ENCODE data around the gene ZNF436.

DNA sequence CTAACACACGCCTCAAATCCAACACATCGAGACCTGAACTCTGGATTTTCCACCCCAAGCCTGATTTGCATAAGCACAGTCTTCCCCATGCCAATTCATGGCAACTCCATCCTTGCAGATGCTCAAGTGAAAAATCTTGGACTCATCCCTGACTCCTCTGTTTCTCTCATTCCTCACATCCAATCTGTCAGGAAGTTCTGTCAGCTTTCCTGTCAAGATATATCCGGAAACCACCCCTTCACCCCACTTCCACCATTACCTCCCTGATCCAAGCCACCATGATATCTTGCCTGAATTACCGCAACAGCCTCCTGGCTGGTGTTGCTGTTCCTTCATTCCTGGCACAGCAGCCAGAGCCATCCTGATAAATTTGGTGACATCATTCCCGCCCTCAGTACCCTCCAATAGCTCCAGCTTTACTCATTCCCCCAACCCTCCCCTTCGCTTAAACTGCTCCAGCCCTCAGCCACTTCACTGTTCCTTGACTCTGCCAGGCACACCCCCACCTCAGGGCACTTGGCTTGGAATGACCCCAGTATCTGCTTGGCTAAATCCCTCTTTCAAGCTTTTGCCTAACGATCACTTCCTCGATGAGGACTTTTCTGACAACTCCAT is 37.5 kb upstream of the ZNF436 start:
- TF ChIP-seq, protein P1, sequence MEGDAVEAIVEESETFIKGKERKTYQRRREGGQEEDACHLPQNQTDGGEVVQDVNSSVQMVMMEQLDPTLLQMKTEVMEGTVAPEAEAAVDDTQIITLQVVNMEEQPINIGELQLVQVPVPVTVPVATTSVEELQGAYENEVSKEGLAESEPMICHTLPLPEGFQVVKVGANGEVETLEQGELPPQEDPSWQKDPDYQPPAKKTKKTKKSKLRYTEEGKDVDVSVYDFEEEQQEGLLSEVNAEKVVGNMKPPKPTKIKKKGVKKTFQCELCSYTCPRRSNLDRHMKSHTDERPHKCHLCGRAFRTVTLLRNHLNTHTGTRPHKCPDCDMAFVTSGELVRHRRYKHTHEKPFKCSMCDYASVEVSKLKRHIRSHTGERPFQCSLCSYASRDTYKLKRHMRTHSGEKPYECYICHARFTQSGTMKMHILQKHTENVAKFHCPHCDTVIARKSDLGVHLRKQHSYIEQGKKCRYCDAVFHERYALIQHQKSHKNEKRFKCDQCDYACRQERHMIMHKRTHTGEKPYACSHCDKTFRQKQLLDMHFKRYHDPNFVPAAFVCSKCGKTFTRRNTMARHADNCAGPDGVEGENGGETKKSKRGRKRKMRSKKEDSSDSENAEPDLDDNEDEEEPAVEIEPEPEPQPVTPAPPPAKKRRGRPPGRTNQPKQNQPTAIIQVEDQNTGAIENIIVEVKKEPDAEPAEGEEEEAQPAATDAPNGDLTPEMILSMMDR (IDR thresholded peaks at IDR 0.05), result no peak
- no peak for TF ChIP-seq POLR2A (IDR thresholded peaks at IDR 0.05)
